Measurements from ENCODE around the gene UBTF. TPM values are rescaled to one million over a fixed set of nuclear protein-coding genes. Genes with fewer than 3 reads are reported as not detected.
A peak's percentile ranks its signal among the peaks of the same experiment; 100 is the strongest.

The UBTF gene
- total and polyA plus RNA-seq, 2 of the 8 experiments (the other 6 are each of a cell fraction or from before 2014, with no cell fraction given): 14.7 to 106 TPM

- H2AFZ ChIP-seq (ENCODE audit: low read length): no peak overlapping the region
- H3K56ac ChIP-seq (replicated peaks; ENCODE audit: insufficient read length, low read depth, low read length): no peak overlapping the region
- no peak overlapping the region for H3K27ac ChIP-seq (ENCODE audit: low read depth, low read length)
- no peak overlapping the region for H2AK5ac ChIP-seq (ENCODE audit: low read depth, low read length)
- POLR2A ChIA-PET (ENCODE audit: partially characterized antibody): interaction anchor here (0.9 to 4.0 kb wide), 12 partner anchors 8 to 150 kb away, joined by 3 to 21 read pairs (median 5); partner anchors contain the start of genes HROB and TMUB2
- H2BK5ac ChIP-seq (ENCODE audit: low read depth, low read length): no peak overlapping the region; the same call in 1 of the 2 replicates
- no peak overlapping the region for H4K8ac ChIP-seq (ENCODE audit: extremely low read depth, insufficient read depth, low read length)
- H2BK12ac ChIP-seq (ENCODE audit: low read depth, low read length): no peak overlapping the region
- H4K91ac ChIP-seq (replicated peaks; ENCODE audit: insufficient read length, low read length): no peak overlapping the region
- no peaks in the 10 kb centered on the region for H3K9me3 ChIP-seq (ENCODE audit: insufficient read depth in 2 of 2, low read depth in 1 of 2, low read length in 1 of 2)
- H3K79me1 ChIP-seq (ENCODE audit: low read depth, low read length): no peaks in the 10 kb centered on the region
- H3K4me1 ChIP-seq (replicated peaks in 1 of 4; ENCODE audit: control insufficient read depth in 3 of 4, insufficient read depth in 4 of 4, low read length in 3 of 4): peaks cover 0 to 15% (median 8%) of the 10 kb centered on the region in 4 experiments; a peak in 5 of 7 replicates
- no peaks in the 10 kb centered on the region for H4K20me1 ChIP-seq (replicated peaks in 1 of 2; ENCODE audit: control insufficient read depth in 1 of 2, insufficient read depth in 2 of 2, low read length in 2 of 2)
- peak overlapping the region; percentile 32; the same call in 1 of the 2 replicates for H3K18ac ChIP-seq (ENCODE audit: extremely low read depth, low read length)
- DNase-seq (ENCODE audit: low read depth in 1 of 2, low spot score in 2 of 2) (no peak), FAIRE-seq (no peak)
- 91% methylated on average over 7 of the region's 7 CpGs; no CpG with 5 or more reads in 1 of the 2 experiments for WGBS, 2 experiments (ENCODE audit: extremely low coverage in 1 of 2, insufficient coverage in 1 of 2, insufficient read length in 1 of 2, insufficient replicate concordance in 2 of 2, low coverage in 1 of 2, low lambda C conversion rate in 2 of 2, missing lambda C conversion rate in 1 of 2)
- H4K5ac ChIP-seq (ENCODE audit: insufficient read length, low read depth, low read length): no peak overlapping the region
- H3K23me2 ChIP-seq (ENCODE audit: low read depth, low read length): no peaks in the 10 kb centered on the region
- H3K36me3 ChIP-seq (ENCODE audit: control insufficient read depth in 2 of 4, insufficient read depth in 4 of 4, low read length in 3 of 4): peaks cover 0 to under 1% (median 0%) of the 10 kb centered on the region in 4 experiments; a peak in 3 of 8 replicates
- no peak overlapping the region for H2BK20ac ChIP-seq (ENCODE audit: low read length)
- H3K4me2 ChIP-seq (ENCODE audit: insufficient read depth in 1 of 2, low read depth in 2 of 2, low read length in 2 of 2): no peak overlapping the region
- no peak overlapping the region for H3K14ac ChIP-seq (ENCODE audit: insufficient read length)
- no peak overlapping the region for H3K4ac ChIP-seq (replicated peaks; ENCODE audit: insufficient read length, low read depth, low read length)
- no peak overlapping the region for H2BK120ac ChIP-seq (replicated peaks; ENCODE audit: low read depth, low read length)
- H2BK15ac ChIP-seq (ENCODE audit: low read length): 0 out of 2 replicates have a peak overlapping the region, but pooled peaks have one; percentile 6
- no peak overlapping the region for H3K4me3 ChIP-seq (ENCODE audit: extremely low read depth in 1 of 4, insufficient read depth in 2 of 4, low read depth in 3 of 4, low read length in 4 of 4)
- H3K9ac ChIP-seq (replicated peaks in 1 of 4; ENCODE audit: extremely low read depth in 1 of 4, low read depth in 3 of 4, low read length in 3 of 4): no peak overlapping the region
- CTCF ChIA-PET (ENCODE audit: partially characterized antibody): interaction anchor here (0.6 to 8.1 kb wide), 20 partner anchors 8 to 186 kb away, joined by 3 to 61 read pairs (median 8); partner anchors contain the start of genes GRN and TMUB2
- H3K23ac ChIP-seq (ENCODE audit: insufficient read length): no peak overlapping the region
- H3K27me3 ChIP-seq (replicated peaks in 1 of 4; ENCODE audit: control insufficient read depth in 3 of 4, extremely low read depth in 1 of 4, insufficient read depth in 3 of 4, low read length in 3 of 4): no peaks in the 10 kb centered on the region
- no peaks in the 10 kb centered on the region for H3K79me2 ChIP-seq (ENCODE audit: control insufficient read depth in 1 of 2, insufficient read depth in 2 of 2, low read length in 2 of 2)
- TF ChIP-seq, protein P1, sequence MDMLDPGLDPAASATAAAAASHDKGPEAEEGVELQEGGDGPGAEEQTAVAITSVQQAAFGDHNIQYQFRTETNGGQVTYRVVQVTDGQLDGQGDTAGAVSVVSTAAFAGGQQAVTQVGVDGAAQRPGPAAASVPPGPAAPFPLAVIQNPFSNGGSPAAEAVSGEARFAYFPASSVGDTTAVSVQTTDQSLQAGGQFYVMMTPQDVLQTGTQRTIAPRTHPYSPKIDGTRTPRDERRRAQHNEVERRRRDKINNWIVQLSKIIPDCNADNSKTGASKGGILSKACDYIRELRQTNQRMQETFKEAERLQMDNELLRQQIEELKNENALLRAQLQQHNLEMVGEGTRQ (IDR thresholded peaks at IDR 0.05; ENCODE audit: low read length): no peak
Observed at GRCh38 chr17:44167181-44167861, 52.2 kb downstream of the UBTF start.
